HG03460 (cell line): Measurements from ENCODE around the gene SPACA6.
"Not testable (repeated sequence)": the region's sequence is repeated elsewhere in the genome, so short reads cannot be mapped to it uniquely, and the experiment has no call there.

ENCODE experiments used
- ATAC-seq: cut with Tn5 transposase; IDR thresholded peaks from one replicate; pipeline ENCODE4 v1.9.1; 2021; ENCODE audit not compliant: unreplicated experiment

SPACA6 gene

DNA sequence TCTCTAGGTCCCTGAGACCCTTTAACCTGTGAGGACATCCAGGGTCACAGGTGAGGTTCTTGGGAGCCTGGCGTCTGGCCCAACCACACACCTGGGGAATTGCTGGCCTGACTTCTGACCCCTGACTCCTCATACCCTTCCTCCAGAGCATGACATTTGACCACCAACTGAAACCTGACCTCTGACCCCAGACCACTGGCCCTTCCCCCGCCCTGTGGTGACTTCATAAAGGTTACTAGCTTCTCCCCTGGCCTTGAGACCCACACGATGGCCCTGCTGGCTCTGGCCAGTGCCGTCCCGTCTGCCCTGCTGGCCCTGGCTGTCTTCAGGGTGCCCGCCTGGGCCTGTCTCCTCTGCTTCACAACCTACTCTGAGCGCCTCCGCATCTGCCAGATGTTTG lies at the start of gene SPACA6:
SPACA6 (plus strand) TSS at position 71 of the 400 bp plus-strand sequence; CDS start at position 268, 197 bp downstream.
- ATAC-seq: no peak

- no peak for ATAC-seq
Observed at GRCh38 chr19:51644636-51645271, 48.4 kb upstream of the SPACA6 start.

DNA sequence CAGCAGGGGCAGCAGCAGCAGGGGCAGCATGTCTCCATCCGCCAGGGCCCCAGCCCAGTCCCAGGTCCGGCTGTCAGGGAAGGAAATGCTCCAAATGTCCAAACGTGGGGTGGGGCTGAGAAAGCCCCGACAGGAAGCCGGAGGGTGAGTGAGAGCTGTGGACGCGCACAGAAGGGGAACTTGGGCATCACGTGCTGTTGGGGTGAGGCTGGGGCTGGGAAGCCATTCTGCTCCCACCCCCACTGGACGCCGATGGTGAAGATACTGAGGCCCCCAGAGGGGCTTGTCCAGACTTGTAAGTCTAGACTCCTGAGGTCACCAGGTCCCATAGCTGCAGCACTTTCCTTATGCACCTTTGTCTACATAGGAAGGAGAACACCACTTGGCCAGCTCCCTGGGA lies 46.4 kb upstream of the SPACA6 start, which contains the start of gene SIGLEC14:
SIGLEC14 (minus strand) TSS at position 96 of the 400 bp plus-strand sequence; CDS start at position 30, 66 bp downstream.
- ATAC-seq: not testable (repeated sequence)

GRCh38 chr19:51647318-51647717 lies 45.8 kb upstream of the SPACA6 start:
- ATAC-seq: no peak

GRCh38 chr19:51651216-51651846 lies 41.8 kb upstream of the SPACA6 start:
- ATAC-seq: no peak

GRCh38 chr19:51652266-51652665 lies 40.9 kb upstream of the SPACA6 start:
- no peak for ATAC-seq

- no peak for ATAC-seq
Observed at GRCh38 chr19:51653162-51653561, 40.0 kb upstream of the SPACA6 start.

- ATAC-seq: no peak
Observed at GRCh38 chr19:51654783-51655182, 38.3 kb upstream of the SPACA6 start.

DNA sequence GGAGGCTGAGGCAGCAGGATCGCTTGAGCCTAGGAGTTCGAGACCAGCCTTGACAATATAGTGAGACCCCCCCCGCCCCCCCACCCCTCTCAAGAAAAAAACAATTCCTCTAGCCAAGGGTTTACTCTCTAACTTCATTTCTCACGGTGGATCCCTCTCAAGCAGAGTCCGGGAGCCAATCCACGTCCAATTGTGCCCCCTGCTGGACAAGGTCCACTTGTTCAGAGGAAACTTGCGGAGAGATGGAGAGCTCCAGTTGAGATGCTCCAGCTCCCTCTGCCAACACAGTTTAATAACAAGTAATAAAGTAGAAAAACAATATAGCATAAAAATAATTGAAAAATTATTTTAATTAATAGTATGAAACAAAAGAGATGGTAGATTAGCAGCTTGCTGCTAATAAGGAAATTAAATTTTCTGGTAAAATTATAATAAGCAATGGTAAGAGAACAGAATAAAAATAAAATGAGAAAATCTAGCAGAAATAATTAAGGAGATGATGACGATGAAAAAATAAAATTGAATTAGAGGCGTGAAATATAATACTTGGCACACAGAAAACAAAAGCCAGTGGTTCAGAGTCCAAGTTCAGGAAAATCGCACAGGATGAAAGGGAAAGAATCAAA lies 32.0 kb upstream of the SPACA6 start:
- no peak for ATAC-seq

- no peak for ATAC-seq
Observed at GRCh38 chr19:51663650-51664049, 29.5 kb upstream of the SPACA6 start.

DNA sequence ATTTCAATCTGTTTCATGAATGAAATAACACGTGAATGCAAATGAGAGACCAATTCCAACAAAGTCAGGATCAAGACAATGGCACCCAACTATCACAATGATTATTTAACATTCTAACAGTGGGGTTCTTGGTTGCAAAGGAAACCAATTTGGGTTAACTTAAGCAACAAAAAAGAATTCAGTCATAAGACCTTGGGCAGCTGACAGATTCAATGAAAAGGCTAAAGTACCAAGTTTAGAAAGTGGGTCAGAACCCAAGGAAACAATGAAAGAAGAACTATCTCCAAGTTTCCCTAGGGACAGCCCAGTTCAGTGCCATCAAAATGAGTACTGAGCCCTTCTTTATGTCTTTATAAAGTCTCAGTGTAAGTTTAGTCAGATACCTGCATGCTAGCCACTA lies 29.0 kb upstream of the SPACA6 start:
- no peak for ATAC-seq

DNA sequence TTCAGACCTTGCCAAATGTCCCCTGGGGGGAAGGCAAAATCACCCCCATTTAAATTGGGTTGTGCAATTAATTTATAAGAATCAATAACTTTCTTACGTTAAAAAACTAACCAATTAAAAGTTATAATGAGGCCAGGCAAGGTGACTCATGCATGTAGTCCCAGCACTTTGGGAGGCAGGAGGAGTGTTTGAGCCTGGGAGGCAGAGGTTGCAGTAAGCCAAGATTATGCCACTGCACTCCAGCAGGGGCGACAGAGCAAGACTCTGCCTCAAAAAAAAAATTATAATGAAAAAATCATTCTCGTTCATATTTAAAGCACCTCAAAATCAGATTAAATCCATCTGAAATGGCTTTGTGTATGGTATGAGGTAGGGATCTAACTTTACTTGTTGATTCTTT lies 28.1 kb upstream of the SPACA6 start:
- ATAC-seq: no peak

DNA sequence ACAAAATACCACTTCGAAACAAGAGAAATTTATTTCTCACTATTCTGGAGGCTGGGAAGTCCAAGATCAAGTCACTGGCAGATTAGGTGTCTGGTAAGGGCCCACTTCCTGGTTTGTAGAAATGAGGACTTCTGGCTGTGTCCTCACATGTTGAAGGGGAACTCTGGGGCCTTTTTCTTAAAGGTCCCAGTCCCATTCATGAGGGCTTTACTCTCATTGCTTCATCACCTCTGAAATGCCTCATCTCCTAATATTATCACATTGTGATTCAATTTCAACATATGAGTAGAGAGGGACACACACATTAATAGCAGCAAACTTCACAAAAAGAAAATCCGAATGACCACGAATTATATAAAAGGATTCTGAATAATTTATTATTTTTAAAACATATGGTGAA lies 24.9 kb upstream of the SPACA6 start:
- no peak for ATAC-seq

- not testable (repeated sequence) for ATAC-seq
Observed at GRCh38 chr19:51675911-51676565, 17.1 kb upstream of the SPACA6 start.

DNA sequence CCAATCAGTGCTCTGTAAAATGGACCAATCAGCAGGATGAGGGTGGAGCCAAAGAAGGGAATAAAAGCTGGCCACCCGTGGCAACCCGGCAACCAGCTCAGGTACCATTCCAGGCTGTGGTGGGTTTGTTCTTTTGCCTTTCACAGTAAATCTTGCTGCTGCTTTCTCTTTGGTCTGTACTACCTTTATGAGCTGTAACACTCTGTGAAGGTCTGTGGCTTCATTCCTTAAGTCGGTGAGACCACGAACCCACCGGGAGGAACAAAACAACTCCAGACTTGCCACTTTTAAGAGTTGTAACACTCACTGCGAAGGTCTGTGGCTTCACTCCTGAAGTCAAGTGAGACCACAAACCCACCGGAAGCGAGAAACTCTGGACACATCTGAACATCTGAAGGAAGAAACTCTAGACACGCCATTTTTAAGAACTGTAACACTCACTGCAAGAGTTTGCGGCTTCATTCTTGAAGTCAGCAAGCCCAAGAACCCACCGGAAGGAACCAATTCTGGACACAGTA lies 16.5 kb upstream of the SPACA6 start:
- no peak for ATAC-seq

DNA sequence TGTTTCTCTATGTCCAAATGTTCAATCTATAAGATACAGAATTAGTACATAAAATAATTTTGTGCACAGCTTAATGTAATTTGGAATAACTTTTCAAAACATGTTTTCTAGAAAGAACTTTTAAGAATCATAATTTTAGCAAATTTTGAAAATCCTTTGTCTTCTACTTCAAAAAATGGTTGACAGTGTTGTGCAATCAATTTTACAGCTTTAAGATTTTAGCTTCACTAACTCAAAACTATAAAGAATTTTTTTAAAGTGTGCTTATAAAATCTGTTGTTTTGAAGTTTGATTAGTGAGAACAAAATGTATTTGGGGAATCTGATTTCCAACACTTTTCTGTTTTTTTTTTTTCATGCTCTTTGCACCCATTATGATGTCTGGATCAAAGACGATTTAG lies 12.7 kb upstream of the SPACA6 start:
- ATAC-seq: no peak

GRCh38 chr19:51681286-51681941 lies 11.7 kb upstream of the SPACA6 start:
- no peak for ATAC-seq

DNA sequence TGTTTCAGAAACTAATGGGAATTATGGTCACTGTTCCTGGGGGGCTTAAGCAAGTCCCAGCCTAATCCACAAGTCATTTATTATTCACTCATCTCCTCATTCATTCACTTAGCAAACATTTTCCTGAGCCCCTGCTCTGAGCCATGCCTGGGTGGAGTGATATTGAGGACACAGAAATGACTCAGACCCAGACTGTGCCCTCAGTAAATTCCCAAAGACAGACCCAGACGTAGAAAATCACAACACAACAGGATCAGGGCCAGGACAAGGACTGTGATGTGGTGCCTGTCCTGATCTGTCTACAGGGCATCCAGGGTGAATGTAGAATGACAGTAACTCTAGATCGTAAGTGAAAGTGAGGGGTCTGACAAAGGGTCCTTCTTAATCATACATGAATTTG lies 7.0 kb upstream of the SPACA6 start:
- no peak for ATAC-seq

- ATAC-seq: no peak
Observed at GRCh38 chr19:51687791-51688670, 5.1 kb upstream of the SPACA6 start.
